ENCODE measurements around the gene DLGAP1. TPM values are rescaled to one million over a fixed set of nuclear protein-coding genes. Genes with fewer than 3 reads are reported as not detected.

Gene DLGAP1
- total RNA-seq, 1 donor from 2014 or later = not detected

GRCh38 chr18:4391859-4392258, 63.2 kb downstream of the DLGAP1 start:
- intact Hi-C loops (cut with micrococcal nuclease) = no loop called here

GRCh38 chr18:4385876-4386275, 69.2 kb downstream of the DLGAP1 start:
- intact Hi-C loops (cut with micrococcal nuclease) = no loop called here

- intact Hi-C loops (cut with micrococcal nuclease) = no loop called here
Measured at GRCh38 chr18:4384932-4385331, 70.2 kb downstream of the DLGAP1 start.

- intact Hi-C loops (cut with micrococcal nuclease) = no loop called here
Measured at GRCh38 chr18:4374564-4374963, 80.5 kb downstream of the DLGAP1 start.

- intact Hi-C loops (cut with micrococcal nuclease) = no loop called here
Measured at GRCh38 chr18:4369705-4370104, 85.4 kb downstream of the DLGAP1 start.

GRCh38 chr18:4360221-4360715, 94.8 kb downstream of the DLGAP1 start:
- intact Hi-C loops (cut with micrococcal nuclease) = no loop called here

- intact Hi-C loops (cut with micrococcal nuclease) = no loop called here
Measured at GRCh38 chr18:4358618-4359017, 96.5 kb downstream of the DLGAP1 start.

- intact Hi-C loops (cut with micrococcal nuclease) = no loop called here
Measured at GRCh38 chr18:4357579-4357978, 97.5 kb downstream of the DLGAP1 start.

GRCh38 chr18:4356929-4357328, 98.2 kb downstream of the DLGAP1 start:
- intact Hi-C loops (cut with micrococcal nuclease) = no loop called here

- intact Hi-C loops (cut with micrococcal nuclease) = no loop called here
Measured at GRCh38 chr18:4353853-4354418, 101.2 kb downstream of the DLGAP1 start.

GRCh38 chr18:4352746-4353551, 102.2 kb downstream of the DLGAP1 start:
- intact Hi-C loops (cut with micrococcal nuclease) = no loop called here

- intact Hi-C loops (cut with micrococcal nuclease) = no loop called here
Measured at GRCh38 chr18:4351005-4351404, 104.1 kb downstream of the DLGAP1 start.

- intact Hi-C loops (cut with micrococcal nuclease) = no loop called here
Measured at GRCh38 chr18:4335386-4335785, 119.7 kb downstream of the DLGAP1 start.

GRCh38 chr18:4333043-4333442, 122.1 kb downstream of the DLGAP1 start:
- intact Hi-C loops (cut with micrococcal nuclease) = no loop called here

- intact Hi-C loops (cut with micrococcal nuclease) = loop anchor here (10.0 kb wide), 1 partner anchor 75 kb away; no protein-coding TSS in a partner anchor
Measured at GRCh38 chr18:4319738-4320677, 135.1 kb downstream of the DLGAP1 start.

GRCh38 chr18:4318311-4318710, 136.8 kb downstream of the DLGAP1 start:
- intact Hi-C loops (cut with micrococcal nuclease) = loop anchor here (10.0 kb wide), 1 partner anchor 74 kb away; no protein-coding TSS in a partner anchor

- intact Hi-C loops (cut with micrococcal nuclease) = loop anchor here (10.0 kb wide), 1 partner anchor 67 kb away; no protein-coding TSS in a partner anchor
Measured at GRCh38 chr18:4311945-4312344, 143.2 kb downstream of the DLGAP1 start.

- intact Hi-C loops (cut with micrococcal nuclease) = loop anchor here (10.0 kb wide), 1 partner anchor 66 kb away; no protein-coding TSS in a partner anchor
Measured at GRCh38 chr18:4311136-4311535, 144.0 kb downstream of the DLGAP1 start.

GRCh38 chr18:4309227-4309626, 145.9 kb downstream of the DLGAP1 start:
- intact Hi-C loops (cut with micrococcal nuclease) = no loop called here

- intact Hi-C loops (cut with micrococcal nuclease) = no loop called here
Measured at GRCh38 chr18:4308576-4308975, 146.5 kb downstream of the DLGAP1 start.

- intact Hi-C loops (cut with micrococcal nuclease) = no loop called here
Measured at GRCh38 chr18:4299395-4299794, 155.7 kb downstream of the DLGAP1 start.
